Caco-2 (cell line): ENCODE measurements around the gene VCX3B. TPM values are rescaled to one million over a fixed set of nuclear protein-coding genes. Genes with fewer than 3 reads are reported as not detected.

Source experiments
- BruUV-seq: library from RNA; stranded (reverse); fragments of 400-500 nt; replicated peaks from 2 replicates; lab custom pipeline; 2021; lab: Mats Ljungman, UMichigan
- CTCF ChIA-PET: fragments of 300-600 bp; sonication (Branson Sonifier 250); formaldehyde crosslinking; loops from one replicate; lab custom pipeline; 2022; ENCODE audit warnings: antibody characterized with exemption; lab: Charles Lee
- POLR2A ChIA-PET: fragments of 300-600 bp; sonication (Branson Sonifier 250); formaldehyde crosslinking; loops from one replicate; lab custom pipeline; 2022; ENCODE audit warnings: antibody characterized with exemption; lab: Charles Lee
- DNase-seq, 2 experiments: peaks; one replicate each; pipeline versions ENCODE4 v3.0.0 to v3.0.0-alpha.2; 2020 to 2022
- H3K27me3 ChIP-seq: replicated peaks from 2 replicates; pipeline ENCODE4 v1.6.0; 2011; ENCODE audit warnings: low read length; ENCODE audit not compliant: control insufficient read depth, insufficient read depth
- H3K36me3 ChIP-seq: 2 replicates; pipeline ENCODE4 v1.5.1; 2011; ENCODE audit warnings: low read length; ENCODE audit not compliant: control insufficient read depth, insufficient read depth
- H3K4me1 ChIP-seq: fragments of 250-450 bp; sonication (Bioruptor Pico); 2 replicates; pipeline ENCODE4 v1.5.1; 2020; ENCODE audit warnings: mild to moderate bottlenecking
- H3K4me3 ChIP-seq: 2 replicates; pipeline ENCODE4 v1.5.1; 2011; ENCODE audit warnings: low read depth, mild to moderate bottlenecking, control low read depth, low read length
- H3K9me3 ChIP-seq: fragments of 250-450 bp; sonication (Bioruptor Pico); 2 replicates; pipeline ENCODE4 v1.5.1; 2020; ENCODE audit warnings: mild to moderate bottlenecking, moderate library complexity
- H3K27ac Mint-ChIP-seq: one replicate; pipeline ENCODE4 v1.8.0; 2022; ENCODE audit warnings: mixed read lengths; ENCODE audit not compliant: unreplicated experiment
- H3K27me3 Mint-ChIP-seq: one replicate; pipeline ENCODE4 v1.8.0; 2022; ENCODE audit warnings: mixed read lengths; ENCODE audit not compliant: insufficient read depth, unreplicated experiment
- H3K36me3 Mint-ChIP-seq: one replicate; pipeline ENCODE4 v1.8.0; 2022; ENCODE audit warnings: mild to moderate bottlenecking, mixed read lengths; ENCODE audit not compliant: insufficient read depth, unreplicated experiment
- H3K4me1 Mint-ChIP-seq: one replicate; pipeline ENCODE4 v1.8.0; 2022; ENCODE audit warnings: low read depth, mixed read lengths; ENCODE audit not compliant: unreplicated experiment
- H3K4me3 Mint-ChIP-seq: one replicate; pipeline ENCODE4 v1.8.0; 2022; ENCODE audit warnings: mild to moderate bottlenecking, moderate library complexity, mixed read lengths; ENCODE audit not compliant: unreplicated experiment
- H3K9me3 Mint-ChIP-seq: one replicate; pipeline ENCODE4 v1.8.0; 2022; ENCODE audit warnings: mixed read lengths; ENCODE audit not compliant: unreplicated experiment
- intact Hi-C: fragments of 100-400 bp; cut with micrococcal nuclease; formaldehyde crosslinking; loops from one replicate; pipeline ENCODE4 v1.10.0; 2022; ENCODE audit not compliant: unreplicated experiment
- total RNA-seq: library from RNA; stranded (reverse); gene quantifications from 2 replicates; pipeline ENCODE4 v1.2.3, GENCODE V29; 2022
- TF ChIP-seq, protein P1 (sequence below), 2 experiments: fragments of 200-600 bp in 1 of 2; IDR thresholded peaks; 1 replicate in 1 of 2; 2 replicates in 1 of 2; pipeline versions ENCODE4 v1.5.1 to v1.8.0; 2011 to 2022; ENCODE audit warnings: antibody characterized with exemption in 1 of 2, control low read depth in 1 of 2, inconsistent platforms in 1 of 2, low read depth in 1 of 2, low read length in 1 of 2, mild to moderate bottlenecking in 1 of 2, moderate library complexity in 1 of 2; ENCODE audit not compliant: insufficient read depth in 1 of 2, severe bottlenecking in 1 of 2, unreplicated experiment in 1 of 2

VCX3B gene
- total RNA-seq, 1 experiment from 2014 or later, result not detected

DNA sequence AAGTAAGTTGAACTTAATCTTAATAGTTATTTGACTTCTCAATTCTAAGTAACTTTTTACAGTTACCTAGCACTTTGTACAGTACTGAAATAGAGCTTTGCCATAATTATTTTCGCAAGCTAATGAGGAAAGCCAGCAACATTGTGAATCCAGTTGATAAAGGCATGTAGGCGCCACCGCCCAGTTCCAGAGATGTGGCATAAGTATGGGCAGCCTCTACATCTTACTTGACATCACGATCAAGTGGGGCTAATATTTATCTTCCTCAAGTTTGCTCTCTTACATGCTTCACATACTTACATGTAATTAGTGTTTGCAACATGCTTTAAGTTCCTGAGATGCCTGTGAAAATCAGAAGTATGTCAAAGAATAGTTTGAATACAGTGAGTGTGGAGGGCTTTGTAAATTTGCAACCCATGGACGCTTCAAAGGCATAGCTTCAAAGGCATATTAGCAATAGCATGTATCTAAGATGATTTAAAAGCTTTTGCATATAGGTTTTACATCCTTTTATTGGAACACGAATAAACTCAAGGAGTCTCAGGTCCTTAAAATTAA, 34.9 kb upstream of the VCX3B start:
- Mint-ChIP-seq H3K4me3 (no peak overlapping the region), H3K9me3 (peaks cover 10% of the 10 kb centered on the region), H3K36me3 (no peaks in the 10 kb centered on the region), H3K4me1 (peaks cover 9% of the 10 kb centered on the region), H3K27me3 (no peaks in the 10 kb centered on the region), H3K27ac (no peak overlapping the region)
- H3K9me3 ChIP-seq, result no peaks in the 10 kb centered on the region
- no peaks in the 10 kb centered on the region for H3K27me3 ChIP-seq
- H3K4me3 ChIP-seq, result no peak overlapping the region
- TF ChIP-seq, protein P1, sequence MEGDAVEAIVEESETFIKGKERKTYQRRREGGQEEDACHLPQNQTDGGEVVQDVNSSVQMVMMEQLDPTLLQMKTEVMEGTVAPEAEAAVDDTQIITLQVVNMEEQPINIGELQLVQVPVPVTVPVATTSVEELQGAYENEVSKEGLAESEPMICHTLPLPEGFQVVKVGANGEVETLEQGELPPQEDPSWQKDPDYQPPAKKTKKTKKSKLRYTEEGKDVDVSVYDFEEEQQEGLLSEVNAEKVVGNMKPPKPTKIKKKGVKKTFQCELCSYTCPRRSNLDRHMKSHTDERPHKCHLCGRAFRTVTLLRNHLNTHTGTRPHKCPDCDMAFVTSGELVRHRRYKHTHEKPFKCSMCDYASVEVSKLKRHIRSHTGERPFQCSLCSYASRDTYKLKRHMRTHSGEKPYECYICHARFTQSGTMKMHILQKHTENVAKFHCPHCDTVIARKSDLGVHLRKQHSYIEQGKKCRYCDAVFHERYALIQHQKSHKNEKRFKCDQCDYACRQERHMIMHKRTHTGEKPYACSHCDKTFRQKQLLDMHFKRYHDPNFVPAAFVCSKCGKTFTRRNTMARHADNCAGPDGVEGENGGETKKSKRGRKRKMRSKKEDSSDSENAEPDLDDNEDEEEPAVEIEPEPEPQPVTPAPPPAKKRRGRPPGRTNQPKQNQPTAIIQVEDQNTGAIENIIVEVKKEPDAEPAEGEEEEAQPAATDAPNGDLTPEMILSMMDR (IDR thresholded peaks at IDR 0.05; ENCODE audit: insufficient read depth in 1 of 2, low read depth in 1 of 2, low read length in 1 of 2, severe bottlenecking in 1 of 2, unreplicated experiment in 1 of 2), result no peak
- CTCF ChIA-PET, result no interaction called here
- BruUV-seq, result no TSS peak
- intact Hi-C loops, result no loop called here
- DNase-seq, result peak in 1 of 2 experiments; percentile 0
- H3K36me3 ChIP-seq, result no peaks in the 10 kb centered on the region
- H3K4me1 ChIP-seq, result no peaks in the 10 kb centered on the region
- POLR2A ChIA-PET, result no interaction called here

DNA sequence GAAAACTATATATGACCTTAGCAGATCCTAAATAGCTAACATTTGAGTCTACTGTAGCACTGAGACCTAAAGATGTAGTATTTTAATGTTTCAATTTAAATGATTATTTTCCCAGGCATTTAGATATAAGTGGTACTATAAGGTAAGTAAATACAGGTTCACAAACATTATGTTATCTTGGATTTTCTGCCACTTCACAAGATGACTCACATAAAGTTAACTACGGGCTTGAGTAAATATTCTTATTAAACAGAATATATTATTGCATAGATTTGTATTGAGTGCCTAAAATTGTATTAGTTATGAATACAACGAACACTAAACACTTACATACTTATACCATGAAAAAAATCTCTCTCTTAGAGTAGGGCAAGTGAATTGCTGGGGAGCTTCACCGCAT, 34.2 kb upstream of the VCX3B start:
- Mint-ChIP-seq H3K4me1 (peaks cover 9% of the 10 kb centered on the region), H3K36me3 (no peaks in the 10 kb centered on the region), H3K27ac (no peak overlapping the region), H3K9me3 (peaks cover 10% of the 10 kb centered on the region), H3K27me3 (no peaks in the 10 kb centered on the region), H3K4me3 (no peak overlapping the region)
- TF ChIP-seq, protein P1 (IDR thresholded peaks at IDR 0.05; ENCODE audit: insufficient read depth in 1 of 2, low read depth in 1 of 2, low read length in 1 of 2, severe bottlenecking in 1 of 2, unreplicated experiment in 1 of 2), result no peak
- no peaks in the 10 kb centered on the region for H3K4me1 ChIP-seq
- no peaks in the 10 kb centered on the region for H3K9me3 ChIP-seq
- CTCF ChIA-PET, result no interaction called here
- H3K27me3 ChIP-seq, result no peaks in the 10 kb centered on the region
- BruUV-seq, result no TSS peak
- intact Hi-C loops, result no loop called here
- DNase-seq, result no peak
- H3K36me3 ChIP-seq, result no peaks in the 10 kb centered on the region
- POLR2A ChIA-PET, result no interaction called here
- H3K4me3 ChIP-seq, result no peak overlapping the region

GRCh38 chrX:8432396-8432795, 32.2 kb upstream of the VCX3B start:
- intact Hi-C loops, result no loop called here
- no peaks in the 10 kb centered on the region for H3K9me3 ChIP-seq
- no peaks in the 10 kb centered on the region for H3K36me3 Mint-ChIP-seq
- H3K9me3 Mint-ChIP-seq, result peaks cover 10% of the 10 kb centered on the region
- no TSS peak for BruUV-seq
- ChIA-PET POLR2A (no interaction called here), CTCF (no interaction called here)
- no peaks in the 10 kb centered on the region for H3K27me3 ChIP-seq
- H3K27me3 Mint-ChIP-seq, result no peaks in the 10 kb centered on the region
- H3K36me3 ChIP-seq, result no peaks in the 10 kb centered on the region
- H3K4me3 ChIP-seq, result no peak overlapping the region
- no peak overlapping the region for H3K4me3 Mint-ChIP-seq
- TF ChIP-seq, protein P1 (IDR thresholded peaks at IDR 0.05; ENCODE audit: insufficient read depth in 1 of 2, low read depth in 1 of 2, low read length in 1 of 2, severe bottlenecking in 1 of 2, unreplicated experiment in 1 of 2), result no peak
- no peak overlapping the region for H3K27ac Mint-ChIP-seq
- peaks cover 9% of the 10 kb centered on the region for H3K4me1 Mint-ChIP-seq
- DNase-seq, result no peak
- H3K4me1 ChIP-seq, result no peaks in the 10 kb centered on the region
